Astrocyte of the hippocampus (primary cell): ENCODE measurements around the gene CDH4.
A peak's percentile ranks its signal among the peaks of the same experiment; 100 is the strongest.

Experiments
- DNase-seq: peaks from one replicate; pipeline ENCODE4 v3.0.0; 2011; ENCODE audit warnings: low read depth, low spot score

CDH4 gene

GRCh38 chr20:61665528-61666470, 413.7 kb downstream of the CDH4 start:
- no peak for DNase-seq

- no peak for DNase-seq
Observed at GRCh38 chr20:61666471-61666832, 414.4 kb downstream of the CDH4 start.

DNA sequence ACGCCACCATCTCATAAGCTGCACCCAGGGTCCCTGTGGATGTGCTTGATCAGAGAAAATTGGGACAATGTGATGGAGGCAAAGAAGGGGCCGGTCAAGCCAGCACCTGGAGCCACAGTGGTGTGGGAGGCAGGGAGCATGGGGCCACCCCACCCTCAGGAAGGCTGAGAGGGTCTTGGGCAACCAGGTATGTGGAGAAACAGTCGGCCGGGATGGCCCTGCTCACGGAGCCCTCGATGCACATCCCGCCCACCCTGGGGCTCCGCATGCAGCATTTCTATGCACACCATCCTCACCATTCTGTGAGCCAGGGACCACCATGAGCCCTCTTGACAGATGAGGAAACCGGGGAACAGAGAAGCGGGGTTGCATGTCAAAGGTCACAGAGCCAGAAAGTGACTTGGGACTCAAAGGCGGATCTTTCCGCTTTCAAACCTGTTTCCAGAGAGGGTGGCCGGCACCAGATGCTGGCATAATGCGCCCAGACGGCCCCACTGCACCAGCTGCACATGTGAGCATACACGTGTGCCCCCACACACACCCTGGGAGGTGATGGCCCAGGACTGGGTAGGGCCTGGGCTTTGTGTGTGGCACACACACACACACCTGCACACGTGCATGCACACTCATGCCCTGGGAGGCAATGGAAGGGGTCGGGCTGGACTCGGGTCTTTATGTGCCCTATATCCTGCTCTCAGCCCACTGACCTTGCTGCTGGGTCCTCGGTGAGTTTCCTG, 415.2 kb downstream of the CDH4 start:
- DNase-seq, result no peak

DNA sequence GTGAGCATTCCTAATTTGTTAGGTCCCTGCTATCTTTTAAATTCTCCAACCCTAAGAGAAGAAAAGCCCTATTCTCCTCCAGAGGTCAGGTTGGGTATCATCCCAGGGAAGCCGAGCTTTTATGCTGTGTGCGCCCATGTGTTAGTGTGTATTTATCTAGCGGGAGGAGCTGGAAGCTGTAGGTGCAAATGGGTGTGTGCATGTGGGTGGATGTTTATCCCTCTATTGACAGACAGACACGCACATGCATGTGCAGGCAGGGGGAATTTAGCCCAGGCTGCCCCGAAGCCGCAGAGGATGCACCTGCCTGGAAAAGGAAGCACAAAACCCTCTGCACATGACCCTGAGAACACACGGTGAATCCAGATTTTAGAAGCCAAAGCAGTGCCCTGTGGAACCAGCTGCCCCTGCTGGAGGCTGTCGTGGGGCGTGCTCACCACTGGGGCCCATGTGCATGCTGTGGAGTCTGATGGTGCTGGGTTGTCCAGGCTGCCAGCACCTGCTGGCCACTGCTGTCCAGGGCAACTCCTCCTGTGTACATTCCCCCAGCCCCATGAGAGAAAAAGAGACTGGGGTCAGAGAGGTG, 416.1 kb downstream of the CDH4 start:
- DNase-seq, result no peak

DNA sequence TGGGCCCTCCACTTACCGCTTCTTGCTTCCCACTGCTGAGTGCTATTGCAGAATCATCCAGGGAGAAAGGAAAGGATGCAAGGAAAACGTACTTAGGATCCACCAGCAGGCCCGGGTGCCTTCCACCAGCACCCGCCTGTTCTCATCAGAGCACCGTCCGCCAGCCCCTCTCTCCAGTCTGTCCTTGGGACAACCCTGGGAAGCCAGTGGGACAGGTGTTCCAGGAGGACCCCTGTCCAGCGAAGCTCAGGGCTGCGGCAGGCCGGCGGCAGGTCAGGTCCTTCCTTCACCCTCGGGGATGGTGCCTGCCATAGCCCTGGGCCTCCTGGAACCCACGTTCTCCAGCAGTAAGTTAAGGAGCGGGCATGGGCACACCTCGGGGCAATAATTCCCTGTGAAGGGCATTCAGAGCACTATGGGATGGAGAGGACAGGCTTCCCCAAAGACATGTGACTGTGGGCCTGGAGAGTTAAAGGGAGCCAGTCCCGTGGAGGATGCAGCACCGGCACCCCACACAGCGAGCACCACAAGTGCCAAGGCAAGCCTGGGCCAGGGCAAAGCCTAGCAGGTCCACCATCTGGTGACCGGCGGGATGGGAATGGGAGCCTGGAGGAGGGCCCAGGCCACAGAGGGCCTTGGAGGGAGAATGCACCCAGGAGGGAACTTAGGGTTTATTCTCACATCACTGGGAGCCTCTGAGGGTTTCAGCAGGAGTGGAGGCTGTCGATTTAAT, 416.9 kb downstream of the CDH4 start:
- DNase-seq, result no peak

DNA sequence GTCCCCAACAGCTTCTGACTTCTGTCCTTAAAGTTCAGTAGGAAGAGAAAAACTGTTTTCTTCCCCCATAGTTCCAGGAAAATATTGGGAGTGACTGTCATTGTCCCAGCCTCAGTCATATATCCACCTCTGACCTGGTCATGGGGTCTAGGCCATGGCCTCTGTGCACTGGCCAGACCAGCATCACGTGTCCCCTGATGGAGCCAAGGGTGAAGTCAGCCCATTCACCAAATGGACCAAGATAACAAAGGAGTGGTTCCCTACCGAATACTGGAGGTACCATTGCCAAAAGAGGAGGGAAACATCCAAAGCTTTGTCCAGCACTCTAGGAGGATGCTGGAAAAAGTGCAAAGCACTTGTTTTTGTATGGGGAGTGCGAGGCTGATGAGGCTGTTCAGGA, 418.2 kb downstream of the CDH4 start:
- DNase-seq, result no peak

GRCh38 chr20:61671559-61671958, 419.5 kb downstream of the CDH4 start:
- DNase-seq, result no peak

DNA sequence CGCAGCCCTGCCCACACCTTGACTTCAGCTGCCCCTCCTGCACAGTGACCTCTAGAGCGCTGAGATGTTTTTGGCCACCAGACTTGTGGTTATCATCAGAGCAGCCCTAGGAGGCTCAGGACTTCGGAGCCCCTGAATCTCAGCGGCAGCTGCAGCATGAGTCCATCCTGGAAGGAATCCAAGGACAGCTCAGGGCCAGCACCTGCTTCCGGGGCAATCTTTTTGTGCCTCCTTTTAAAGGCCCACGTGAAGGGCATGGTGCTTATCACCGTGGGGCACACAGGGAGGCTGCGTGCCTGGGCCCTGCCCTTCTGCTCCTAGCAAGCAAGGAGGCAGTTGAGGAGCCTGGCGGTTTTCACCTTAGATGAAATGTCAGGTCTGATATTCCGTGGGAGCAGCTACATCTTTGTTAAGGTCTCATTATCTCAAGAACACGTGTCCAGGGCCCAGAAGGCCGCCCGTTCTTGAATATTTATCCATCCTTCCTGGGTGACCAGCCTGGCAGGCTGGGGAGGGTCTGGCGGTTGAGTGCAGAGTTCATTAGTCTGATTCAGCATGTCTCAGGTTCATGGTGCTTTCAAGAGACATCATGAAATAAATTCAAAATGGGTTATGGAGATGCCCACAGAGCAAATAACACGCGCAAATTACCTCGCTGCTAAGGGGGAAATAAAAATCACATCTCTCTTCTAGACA, 421.2 kb downstream of the CDH4 start:
- no peak for DNase-seq

- DNase-seq, result no peak
Observed at GRCh38 chr20:61674121-61674520, 422.1 kb downstream of the CDH4 start.

GRCh38 chr20:61674688-61675087, 422.6 kb downstream of the CDH4 start:
- no peak for DNase-seq

- no peak for DNase-seq
Observed at GRCh38 chr20:61677928-61678327, 425.9 kb downstream of the CDH4 start.

DNA sequence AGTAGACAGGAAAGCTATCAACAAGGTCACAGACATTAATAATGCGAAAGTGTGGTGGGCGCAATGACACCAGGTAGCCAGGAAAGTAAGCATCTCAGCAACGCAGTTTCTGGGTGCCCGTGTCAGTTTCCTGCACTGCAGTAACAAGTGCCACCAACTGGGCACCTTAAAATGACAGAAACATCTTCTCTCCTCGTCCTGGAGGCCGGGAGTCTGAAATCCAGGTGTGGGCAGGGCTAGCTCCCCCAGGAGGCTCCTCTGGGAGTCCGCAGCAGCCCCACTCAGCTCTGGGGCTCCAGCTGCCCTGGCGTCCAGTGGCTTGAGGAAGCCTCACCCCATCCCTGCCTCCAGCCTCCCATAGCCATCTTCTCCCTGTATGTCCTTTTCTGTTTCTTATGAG, 426.4 kb downstream of the CDH4 start:
- DNase-seq, result no peak

DNA sequence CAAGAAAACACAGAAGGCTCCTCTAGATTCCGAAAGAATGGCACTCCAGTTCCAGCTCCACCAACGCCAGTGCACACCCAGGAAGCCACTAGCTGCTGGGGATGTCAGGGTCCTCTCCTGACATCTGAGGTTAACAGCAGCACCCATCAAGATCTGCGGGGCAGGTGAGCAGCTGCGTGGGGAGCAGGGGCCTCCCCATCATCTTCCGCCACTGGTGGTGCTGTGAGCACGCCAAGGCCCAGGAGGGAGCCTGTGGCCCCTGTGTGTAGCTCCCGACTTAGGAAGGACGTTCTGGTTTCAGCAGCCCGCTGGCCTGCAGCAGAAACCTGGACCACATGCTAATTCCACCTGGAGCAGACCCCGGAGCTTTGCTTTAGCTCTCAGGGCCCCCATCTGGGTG, 427.4 kb downstream of the CDH4 start:
- DNase-seq, result no peak

DNA sequence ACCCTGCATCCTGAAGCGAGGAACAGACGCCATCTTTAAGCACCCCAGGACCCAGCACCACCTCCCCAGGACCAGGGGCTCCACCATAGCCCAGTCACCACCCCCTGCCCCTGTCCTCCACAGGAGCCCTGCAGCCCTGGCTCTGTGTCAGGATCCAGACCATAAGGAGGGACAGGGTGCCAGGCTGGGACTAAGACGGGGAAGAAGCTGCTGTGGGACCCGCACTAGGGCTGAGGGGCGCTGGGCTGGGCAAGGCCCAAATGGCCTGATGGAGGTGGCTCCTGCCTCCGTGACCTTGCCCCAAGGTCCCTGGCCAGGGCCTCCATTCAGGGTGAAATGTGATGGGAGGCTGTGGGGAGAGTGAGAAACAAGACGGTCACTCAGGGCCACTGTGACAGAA, 428.0 kb downstream of the CDH4 start:
- no peak for DNase-seq

GRCh38 chr20:61682114-61682995, 430.3 kb downstream of the CDH4 start:
- DNase-seq, result peak; percentile 63

DNA sequence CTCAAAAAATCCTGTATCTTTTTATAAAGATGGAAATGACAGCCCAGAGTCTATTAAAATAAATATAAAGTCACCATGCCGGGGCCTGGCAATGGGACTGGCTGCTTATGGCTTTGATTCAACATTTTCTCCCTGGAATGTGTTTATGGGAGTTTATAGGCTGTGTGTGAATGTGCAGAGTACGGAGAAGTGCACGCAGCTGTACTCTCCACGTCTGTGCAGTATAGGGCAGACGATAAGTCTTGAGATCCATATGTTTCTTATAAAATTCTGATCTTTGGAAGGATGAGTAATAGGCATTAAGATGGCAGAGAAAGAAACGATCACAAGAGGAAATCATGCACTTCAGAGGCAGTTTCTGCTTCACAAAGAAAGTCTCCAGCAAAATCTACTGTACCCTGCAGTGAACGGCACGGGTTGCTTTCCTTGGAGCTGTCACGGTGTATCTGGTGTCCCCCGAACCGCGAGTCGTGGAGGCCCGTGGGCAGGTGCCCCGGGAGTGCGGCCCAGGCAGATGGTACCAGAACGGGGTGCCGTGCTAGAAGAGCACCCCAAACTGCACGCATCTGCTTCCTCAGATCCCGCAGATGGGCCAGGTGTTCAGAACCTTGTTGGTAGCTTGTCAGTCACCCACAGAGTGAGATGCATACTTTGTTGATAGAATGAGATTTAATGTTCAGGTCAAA, 431.1 kb downstream of the CDH4 start:
- no peak for DNase-seq

DNA sequence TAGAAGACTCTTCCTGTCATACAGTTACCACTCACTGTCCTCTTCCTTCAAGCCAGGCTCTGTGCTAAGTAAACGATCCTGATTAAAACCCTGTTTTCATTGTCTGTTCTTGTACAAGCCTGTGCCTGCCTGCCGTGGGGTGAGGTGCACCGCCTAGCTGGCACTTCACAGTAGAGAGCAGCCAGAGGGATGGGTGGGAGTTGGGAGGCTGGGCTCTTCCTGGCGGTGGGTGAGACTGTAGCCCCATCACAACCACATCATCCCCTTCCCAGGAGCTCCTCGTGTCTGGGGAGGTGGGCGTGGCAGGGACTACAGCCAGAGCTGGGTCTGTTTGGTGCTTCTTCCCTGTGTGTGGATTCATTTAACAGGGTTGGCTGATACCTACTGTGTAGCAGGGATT, 431.7 kb downstream of the CDH4 start:
- DNase-seq, result no peak

DNA sequence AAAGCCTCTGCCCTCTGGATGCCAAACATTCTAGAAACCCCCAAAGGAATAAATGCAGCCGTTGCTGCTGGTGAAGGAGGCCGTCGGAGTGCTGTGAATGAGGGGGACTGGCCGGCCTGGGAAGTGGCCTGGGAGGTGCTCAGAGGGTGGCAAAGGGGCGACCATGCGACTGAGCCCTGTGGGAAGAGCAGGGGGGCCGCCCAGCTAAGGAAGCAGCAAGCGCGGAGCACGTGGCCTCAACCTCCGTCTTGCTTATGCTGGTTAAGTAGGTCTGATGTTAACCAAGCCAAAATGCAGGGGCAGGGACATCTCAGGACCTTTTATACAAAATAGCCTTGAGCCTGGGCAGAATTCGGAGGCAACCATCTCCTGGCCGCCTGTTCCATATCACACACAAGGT, 432.1 kb downstream of the CDH4 start:
- DNase-seq, result no peak

GRCh38 chr20:61684583-61685235, 432.6 kb downstream of the CDH4 start:
- no peak for DNase-seq
